CD4-positive, alpha-beta T cell treated with Interleukin-12 subunit alpha and Interleukin-12 subunit beta, for 1 hour (primary cell): ENCODE data around the gene ESPN.
"Not testable (repeated sequence)": the region's sequence is repeated elsewhere in the genome, so short reads cannot be mapped to it uniquely, and the experiment has no call there.

Experiments used
- DNase-seq: peaks from one replicate; pipeline ENCODE4 v3.0.0-alpha.2; 2020

Gene ESPN

DNA sequence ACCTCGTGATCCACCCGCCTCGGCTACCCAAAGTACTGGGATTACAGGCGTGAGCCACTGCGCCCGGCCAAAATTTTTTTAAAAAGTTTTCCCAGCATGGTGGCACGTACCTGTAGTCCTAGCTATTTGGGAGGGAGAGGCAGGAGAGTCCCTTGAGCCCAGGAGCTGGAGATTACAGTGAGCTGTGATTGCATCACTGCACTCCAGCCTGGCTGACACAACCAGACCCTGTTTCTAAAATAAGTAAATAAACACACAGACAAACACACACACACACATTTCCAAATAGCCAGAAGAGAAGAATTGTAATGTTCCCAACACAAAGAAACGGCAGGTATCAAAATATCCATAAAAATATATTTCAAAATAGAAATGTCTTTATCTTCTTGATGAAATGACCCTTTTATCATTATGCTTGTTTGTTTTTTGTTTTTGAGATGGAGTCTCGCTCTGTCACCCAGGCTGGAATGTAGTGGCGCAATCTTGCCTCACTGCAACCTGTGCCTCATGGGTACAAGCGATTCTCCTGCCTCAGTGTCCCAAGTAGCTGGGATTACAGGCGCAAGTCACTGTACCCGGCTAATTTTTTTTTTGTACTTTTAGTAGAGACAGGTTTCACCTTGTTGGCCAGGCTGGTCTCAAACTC lies 14.2 kb upstream of the ESPN start:
- no peak for DNase-seq

DNA sequence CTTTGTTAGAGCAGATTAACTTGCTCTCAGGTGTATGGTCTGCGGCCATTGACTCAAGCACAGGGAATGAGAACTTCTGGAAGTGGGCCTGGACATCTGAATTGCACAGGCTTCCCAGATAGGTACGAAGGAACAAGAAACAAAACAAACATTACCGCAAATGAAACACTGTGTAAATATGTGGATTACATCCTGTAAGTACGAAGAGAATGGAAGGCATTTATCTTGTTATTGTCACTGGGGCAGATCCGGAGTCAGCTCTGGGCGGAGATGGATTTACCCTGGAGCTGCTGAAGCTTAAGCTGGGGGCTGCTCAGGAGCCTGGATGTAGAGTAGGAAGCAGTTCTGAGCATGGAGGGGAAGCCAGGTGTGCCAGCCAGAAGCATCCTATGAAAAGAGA lies 11.7 kb upstream of the ESPN start:
- DNase-seq = no peak

DNA sequence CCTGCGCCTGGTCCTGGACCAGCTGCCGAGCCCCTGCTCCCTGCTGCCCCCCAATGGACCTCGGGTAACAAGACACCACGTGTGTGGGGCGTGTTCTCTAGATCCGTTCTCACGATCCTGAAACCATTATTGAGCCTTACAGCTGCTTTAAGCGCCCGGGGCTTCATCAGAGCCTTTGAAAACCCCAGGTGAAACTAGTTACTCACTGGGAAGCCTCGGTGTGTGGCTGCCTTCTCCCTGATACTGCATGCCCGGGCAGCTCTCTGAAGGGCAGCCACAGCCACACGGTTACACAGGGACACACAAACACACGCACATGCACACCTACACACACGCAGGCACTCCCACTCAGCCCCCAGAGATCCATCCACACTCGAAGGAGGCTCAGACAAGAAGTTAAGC lies 10.1 kb upstream of the ESPN start:
- peak; percentile 38 for DNase-seq

DNA sequence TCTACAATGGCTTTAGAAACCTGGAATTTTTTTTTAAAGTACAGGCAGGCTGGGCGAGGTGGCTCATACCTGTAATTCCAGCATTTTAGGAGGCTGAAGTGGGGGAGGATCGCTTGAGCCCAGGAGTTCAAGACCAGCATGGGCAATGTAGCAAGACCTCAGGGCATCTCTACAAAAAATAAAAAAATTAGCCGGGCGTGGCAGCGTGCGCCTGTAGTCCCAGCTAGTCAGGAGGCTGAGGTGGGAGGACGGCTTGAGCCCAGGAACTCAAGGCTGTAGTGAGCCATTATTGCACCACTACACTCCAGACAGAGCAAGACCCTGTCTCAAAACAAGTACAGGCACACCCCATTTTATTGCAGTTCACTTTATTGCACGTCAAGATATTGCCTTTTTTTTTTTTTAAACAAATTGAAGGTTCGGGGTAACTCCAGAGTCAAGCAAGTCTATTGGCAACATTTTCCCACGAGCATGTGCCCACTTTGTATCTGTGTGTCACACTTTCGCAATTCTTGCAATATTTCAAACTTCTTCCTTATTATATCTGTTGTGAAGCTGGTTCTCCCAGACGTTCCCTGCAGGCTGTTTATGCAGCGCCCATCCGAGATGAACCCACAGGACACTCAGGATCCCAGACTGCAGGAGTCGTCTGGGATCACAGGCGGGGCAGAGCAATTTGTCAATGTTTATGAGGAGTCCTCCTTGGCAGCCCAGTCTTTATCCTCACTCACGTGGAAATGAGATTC lies 9.5 kb upstream of the ESPN start:
- DNase-seq = no peak

DNA sequence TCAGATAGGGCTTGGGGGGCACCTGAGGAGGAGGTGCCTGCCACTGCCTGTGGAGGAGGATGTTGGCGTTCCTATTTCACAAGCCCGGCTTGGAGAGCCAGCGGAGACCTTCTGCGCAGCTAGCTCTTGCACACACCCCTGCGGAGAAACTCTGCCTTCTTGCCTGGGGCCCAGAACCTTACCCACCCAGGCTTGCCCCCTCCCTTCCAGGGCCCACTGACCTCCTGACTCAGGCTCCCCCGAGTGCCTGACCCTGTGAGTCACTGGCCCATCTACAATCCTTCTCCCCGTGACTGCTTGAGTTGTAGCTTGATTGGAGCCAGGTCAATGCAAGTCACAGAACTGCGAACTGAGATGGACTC lies 8.3 kb upstream of the ESPN start:
- no peak for DNase-seq

DNA sequence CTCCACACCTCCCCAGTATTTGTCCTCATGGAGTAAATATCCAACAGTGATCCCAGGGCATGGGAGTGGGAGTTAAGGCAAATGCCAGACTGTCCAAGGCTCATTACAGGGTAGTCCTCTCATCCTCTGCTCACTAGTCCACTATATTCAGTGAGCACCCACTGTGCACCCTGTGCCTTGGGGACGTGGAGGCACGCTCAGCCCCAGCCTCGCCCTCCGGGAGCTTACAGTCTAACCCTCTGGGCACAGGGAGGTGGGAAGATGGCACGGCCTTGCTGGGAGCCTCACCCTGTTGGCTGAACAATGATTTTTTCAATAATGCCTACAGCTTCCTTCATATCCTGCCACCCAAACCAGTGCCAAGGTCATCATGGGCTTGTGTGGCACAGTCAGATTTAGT lies 7.7 kb upstream of the ESPN start:
- no peak for DNase-seq

DNA sequence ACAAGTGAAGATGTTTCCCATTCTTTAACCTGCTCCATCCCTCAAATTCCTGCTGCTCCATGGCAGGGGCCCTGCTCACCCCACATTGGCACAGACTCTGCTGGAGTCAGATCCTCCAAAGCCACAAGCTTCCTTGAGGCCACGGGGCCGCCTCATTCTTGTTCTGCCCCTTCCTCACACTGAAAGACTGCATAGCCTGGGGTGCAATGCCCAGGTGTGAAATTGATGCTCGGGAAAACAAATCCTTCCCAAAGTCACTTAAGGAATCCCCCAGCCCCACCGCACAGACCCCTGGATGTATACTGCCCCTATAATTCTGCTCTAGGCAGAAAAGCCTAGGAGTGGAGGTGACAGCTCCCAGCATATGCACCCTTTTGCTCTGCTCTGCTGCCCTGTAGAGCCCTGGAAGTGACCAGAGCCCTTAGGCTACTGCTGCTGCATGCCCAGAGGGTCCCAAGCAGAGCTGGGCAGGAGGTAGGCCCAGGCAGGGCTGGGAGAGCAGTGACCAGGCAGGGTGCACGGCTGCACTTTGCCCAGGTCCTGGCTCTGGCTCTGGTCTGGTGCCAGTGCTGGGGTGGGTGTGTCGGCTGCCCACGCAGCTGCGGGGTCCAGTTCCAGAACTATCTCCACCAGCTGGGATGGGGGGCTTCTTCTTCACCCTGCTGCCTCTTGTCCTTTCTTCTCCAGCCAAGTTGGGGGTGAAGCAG lies 6.5 kb upstream of the ESPN start:
- DNase-seq = no peak

DNA sequence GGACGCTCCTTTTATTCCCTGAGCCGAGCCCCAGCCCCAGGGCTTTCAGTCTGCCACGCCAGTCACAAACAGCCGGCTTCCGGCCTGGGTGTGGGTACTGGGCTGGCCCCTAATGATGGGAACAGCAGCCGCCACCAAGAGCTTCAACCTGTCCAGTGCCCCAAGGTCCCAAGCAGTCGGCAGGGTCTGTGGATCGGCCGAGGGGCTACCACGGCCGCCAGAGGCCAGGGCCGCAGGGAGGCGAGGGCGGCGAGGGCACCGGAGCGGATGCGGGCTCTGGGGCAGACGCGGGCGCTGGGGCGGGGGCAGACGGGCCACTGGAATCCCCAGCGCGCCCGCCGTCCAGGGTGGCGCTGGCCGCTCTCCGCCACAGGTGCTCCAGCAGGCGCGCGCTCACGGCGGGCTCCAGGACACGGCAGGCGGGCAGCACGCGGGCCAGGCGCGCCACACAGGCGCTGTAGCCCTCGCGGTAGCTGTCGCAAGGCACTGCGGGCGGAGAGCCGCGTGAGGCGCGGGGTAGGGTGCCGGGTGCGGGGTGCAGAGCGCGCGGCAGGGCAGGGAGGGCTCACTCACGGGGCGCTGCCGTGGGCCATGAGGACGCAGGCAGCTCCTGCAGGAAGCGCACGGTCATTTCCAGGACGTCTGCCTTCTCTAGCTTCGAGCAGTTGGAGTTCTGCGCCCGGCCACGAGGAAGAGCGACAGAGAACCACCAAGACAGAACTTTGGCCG lies 5.7 kb upstream of the ESPN start:
- DNase-seq = no peak

DNA sequence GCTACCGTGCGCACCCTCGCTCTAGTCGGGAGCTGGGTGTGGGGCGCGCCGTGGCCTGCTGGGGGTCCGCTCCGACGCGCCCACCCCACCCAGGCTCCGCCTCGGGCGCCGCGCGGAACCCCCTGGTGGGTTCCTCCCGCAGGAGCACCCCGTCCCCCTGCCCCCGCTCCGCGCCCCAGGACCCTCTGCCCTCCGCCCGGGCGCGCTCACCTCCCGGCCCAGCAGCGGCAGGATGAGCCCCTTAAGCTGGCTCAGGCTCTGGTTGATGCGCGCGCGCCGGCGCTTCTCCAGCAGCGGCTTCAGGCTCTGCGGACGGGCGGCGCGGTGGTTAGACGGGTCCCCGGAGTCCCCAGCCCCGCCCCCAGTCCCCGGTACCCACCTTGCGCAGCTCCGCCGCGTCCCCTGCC lies 5.2 kb upstream of the ESPN start:
- DNase-seq = no peak

DNA sequence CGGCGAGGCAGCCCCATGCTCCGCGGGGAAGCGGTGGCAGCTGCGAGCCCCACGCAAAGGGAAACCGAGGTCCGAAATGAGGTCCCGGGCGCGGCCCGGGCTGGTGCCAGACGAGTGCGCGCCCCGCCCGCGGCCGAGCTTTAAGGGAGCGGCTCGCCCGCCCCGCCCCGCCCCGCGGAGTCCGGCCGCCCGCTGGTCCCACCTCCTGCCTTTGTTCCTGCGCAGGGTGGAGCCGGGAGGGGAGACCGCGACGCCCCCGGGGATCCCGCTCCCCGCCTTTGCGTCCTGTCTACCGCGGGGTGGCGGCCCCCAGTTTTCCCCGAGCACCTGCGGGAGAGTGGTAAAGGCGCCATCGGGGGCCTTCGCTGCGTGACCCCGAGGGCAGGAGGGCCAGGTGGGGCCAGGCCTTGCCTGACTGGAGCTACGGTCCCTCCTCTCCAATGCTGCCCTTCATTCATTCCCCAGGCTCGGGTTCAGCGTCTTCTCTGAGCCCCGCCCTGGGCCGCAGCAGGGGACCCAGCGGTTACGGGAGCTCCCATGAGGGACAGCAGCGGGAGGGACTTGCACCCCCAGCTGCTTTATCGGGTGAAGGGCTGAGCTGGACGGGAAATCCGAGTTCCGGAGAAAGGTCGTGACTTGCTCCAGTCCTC lies 4.6 kb upstream of the ESPN start, which contains the start of gene HES2:
Gene HES2 (minus strand): TSS at position 116 of the 650 bp plus-strand sequence. CDS start 99 bp downstream, at position 17.
- DNase-seq = peak; percentile 24

DNA sequence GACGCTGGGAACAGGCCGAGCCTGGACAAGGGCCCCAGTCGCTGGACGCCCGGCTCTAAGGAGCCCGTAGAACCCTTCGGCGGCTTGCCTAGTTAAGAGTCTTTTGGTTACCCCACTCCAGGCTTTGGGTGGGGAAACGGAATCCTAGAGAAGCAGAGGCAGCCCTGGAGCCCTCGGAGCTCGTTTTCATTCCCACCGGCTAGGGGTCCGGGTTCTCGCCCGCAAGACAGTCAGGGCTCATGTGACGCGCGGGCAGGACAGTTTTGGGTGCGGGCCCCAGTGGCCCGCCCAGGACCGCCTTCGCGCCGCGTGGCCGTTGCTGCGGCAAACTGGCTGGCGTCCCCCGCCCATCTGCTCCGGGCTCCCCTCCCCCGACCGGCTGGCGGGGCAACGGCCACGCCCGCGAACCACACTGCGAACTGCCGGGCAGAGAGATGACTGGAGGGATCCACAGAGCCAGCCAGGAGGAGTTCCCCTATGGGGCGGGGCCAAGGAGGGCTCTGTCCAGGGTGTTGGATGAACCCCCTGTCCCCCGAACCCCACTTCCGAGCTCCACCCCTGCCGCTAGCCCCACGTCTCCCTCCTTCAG lies 4.0 kb upstream of the ESPN start:
- DNase-seq = no peak

DNA sequence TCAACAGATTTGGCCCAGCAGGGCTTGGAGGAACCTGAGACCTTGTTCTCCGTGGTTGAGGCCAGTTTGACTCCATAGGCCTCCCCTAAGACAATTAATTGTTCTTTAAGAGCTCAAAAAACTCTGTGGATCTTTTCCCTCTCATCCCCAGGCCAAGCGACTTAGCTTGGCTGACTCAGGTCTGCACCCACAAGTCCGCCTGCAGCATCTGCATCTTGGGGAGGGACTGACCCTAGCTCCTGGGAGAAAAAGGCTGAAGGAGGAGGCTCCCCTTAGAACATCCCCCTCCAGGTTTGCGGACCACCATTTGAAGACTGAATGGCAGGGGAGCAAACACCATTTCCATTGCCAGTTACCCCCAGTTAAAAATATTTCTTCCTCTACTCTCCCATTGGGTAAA lies 3.3 kb upstream of the ESPN start:
- no peak for DNase-seq

DNA sequence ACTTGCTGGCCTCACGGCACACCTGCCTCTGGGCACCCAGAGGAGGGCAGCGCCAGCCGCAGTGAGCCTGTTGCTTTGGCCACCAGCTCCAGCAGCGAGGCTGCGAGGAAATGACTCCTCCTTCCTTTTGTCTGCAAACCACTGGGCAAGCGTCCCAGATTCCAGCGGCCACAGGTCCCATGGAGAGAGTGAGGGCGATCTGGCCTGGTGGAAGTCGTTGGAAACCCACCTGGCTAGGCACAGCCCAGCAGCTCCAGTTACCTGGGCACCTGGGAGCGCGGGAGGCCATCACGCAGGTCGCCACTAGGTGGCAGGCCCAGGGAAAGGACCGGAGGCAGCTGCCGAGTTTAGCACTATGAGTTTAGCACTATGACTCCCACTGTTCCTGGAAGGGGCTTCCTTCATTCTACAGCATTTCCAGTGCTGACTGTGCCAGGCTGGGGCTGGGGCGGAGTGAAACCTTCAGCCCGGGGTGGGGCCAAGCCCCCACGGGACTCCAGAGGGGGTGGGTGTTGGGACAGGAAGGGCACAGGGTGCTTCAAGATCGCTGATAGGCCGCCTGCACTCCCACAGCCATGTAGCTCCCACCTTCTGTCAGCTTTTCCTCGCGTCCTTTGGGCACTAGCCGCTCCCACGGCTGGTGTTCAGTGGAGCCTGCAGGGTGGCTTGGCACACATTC lies 1.1 kb upstream of the ESPN start:
- DNase-seq = peak; percentile 76

DNA sequence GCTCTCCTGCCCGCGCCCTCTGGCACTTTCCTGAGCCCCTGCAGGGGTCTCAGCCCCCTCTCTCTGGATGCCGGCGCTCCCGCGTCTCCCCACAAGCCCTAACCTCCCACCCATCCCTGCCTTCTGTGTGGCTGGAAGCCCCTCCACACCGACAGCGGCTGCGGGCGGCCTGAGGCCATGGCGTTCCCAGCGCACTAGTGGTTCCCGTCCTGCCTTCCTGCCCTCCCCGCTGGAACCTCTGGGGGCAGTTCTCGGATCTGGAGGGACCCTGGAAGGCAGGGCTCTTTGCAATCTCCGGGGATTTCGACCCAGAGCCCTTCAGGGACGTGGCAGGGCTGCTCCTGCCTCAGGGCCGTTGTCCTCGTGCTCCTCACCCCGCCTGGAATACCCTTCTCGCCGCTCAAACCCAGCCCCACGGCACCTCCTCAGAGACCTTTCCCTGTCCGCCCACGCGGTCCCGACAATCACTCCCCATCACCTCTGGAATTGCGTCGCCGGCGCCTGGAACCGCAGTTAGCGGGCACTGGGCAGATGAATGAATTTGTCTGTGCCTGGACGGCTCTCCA lies 493 bp upstream of the ESPN start:
- no peak for DNase-seq

DNA sequence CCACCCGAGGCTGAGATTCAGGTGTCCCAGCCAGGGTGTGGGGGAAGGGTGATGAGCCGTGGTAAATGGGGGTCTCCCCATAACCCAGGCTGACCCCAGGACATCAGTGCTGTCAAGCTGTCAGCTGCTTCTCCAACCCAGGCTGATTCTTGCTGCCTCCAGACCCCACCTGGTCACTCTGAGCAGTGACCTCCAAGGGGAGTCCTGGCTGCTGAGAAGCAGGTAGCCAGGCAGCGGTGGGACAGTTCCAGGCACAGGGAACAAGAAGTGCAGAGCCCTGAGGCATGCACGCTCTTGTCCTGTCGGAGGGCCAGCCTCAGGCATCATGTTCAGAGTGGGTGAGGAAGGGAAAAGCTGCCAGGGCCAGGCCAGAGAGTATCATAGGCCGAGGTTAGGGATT lies 1.1 kb downstream of the ESPN start:
- DNase-seq = no peak

DNA sequence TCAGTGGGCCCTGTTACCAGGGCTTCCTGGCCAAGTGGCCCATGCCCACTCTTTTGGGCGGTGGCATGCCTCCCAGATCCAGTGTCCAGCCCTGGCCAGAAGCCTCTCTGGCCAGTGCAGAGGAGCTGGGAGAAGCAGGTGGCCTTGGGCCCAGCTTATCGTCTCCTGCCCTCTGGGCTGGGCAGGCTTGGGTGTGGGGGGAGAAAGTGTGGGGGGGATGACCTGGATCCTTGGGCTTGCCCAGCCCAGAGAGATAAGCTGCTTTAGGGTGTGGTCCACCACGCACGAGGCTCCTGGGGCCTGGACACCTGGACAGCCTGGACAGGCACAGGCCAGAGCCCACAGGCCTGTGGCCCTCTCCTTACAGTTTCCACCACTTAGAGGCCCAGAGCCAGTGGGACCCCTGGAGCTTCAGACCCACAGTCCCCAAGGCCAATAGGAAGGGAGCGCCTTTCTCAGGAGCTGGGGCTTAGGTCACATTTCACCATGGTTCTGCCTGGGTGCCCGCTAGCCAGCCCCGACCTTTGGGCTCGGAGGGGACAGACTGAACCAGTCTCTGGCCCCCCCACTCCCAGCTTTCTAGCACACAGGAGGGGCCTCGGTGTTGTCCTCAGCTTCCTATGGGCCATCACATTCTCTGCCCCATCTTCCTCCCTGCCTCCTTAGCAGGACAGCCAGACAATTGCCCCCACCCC lies 1.8 kb downstream of the ESPN start:
- no peak for DNase-seq

DNA sequence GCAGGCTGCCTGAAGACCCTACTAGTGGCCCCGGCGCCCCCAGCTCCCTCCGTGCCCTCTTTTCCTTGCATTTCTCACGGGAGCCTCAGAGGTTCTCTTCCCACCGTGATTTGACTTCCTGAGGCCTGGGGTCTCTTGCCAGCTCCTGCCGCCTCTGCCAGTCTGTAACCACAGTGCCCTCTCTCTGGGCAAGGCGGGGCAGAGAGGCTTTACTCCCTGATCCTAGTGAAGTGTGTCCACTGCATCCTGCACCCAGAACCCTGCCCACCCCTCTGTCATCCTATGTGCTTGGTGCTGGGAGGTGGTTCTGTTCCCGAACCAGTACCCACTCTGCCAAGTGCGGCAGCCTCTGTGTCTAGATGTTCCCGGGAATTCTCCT lies 2.4 kb downstream of the ESPN start:
- no peak for DNase-seq

DNA sequence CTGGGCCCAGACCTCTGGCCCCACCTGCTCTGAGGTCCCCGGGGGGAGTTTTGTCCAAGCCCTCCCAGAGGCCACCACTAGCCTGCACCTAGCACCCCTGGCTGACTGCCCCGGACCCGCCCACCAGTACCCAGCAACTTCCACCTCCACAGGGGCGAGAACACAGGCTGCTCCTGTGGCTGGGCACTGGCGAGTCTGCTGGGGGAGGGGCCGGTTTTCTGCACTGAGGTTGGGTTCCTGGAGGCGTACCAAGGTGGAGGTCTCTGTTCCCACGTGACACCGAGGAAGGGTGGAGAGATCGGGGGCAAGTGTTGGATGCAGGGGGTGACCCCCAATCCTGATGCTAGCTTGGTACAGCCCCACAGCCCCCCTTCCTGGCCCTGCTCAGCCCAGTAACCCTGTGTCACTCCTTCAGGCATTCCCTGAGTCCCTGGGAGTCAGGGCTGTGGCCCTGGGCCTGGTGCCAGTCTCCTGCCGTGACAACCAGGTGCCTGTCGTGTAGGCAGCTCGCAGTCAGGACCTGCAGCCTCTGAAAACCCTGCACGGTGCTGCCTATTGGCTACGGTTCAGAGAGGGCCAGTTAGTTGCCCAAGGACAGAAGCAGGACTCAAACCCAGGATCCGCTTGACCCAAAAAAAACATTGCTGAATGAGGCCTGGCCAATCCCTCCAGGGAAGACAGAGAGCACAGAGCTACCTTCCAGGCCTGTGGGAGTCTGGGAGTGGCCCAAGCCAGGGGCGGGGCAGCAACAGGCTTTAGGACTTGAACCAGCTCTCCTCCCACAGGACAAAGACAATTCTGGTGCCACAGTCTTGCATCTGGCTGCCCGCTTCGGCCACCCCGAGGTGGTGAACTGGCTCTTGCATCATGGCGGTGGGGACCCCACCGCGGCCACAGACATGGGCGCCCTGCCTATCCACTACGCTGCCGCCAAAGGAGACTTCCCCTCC lies 3.1 kb downstream of the ESPN start:
- no peak for DNase-seq

DNA sequence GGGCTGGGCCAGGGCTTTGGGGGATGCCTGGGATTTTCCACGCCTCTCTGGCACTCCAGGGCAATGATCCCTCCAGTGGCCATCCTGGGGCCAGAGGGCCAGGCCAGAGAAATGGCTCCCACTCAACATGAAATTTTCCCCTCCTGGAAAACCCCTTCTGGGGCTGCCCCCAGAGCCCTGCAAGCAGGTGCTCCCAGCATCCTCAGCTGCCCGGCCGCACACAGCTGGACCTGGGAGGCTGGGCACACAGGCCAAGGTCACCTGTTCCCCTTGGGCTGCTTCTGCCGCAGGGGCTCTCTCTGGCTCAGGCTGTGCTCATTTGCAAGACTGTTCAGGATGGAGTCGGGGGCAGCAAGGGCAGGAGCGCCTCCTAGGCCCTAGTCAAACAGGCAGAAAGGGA lies 3.9 kb downstream of the ESPN start:
- not testable (repeated sequence) for DNase-seq
